Measurements from ENCODE around the gene SECTM1.

The SECTM1 gene

GRCh38 chr17:82282239-82283207 is 51.0 kb downstream of the SECTM1 start:
- Histone ChIP-seq H3K27ac (ENCODE audit: poor library complexity, severe bottlenecking) (peak overlapping the region; percentile 99), H3K4me1 (ENCODE audit: insufficient read depth, poor library complexity, severe bottlenecking) (peaks cover 55% of the 10 kb centered on the region), H3K36me3 (ENCODE audit: low read depth) (no peaks in the 10 kb centered on the region), H3K4me3 (ENCODE audit: severe bottlenecking) (no peak overlapping the region), H3K9me3 (ENCODE audit: severe bottlenecking) (no peaks in the 10 kb centered on the region), H3K27me3 (ENCODE audit: insufficient read depth, poor library complexity, severe bottlenecking) (no peaks in the 10 kb centered on the region)
- DNase-seq (ENCODE audit: low spot score) (no peak), ATAC-seq (ENCODE audit: low read depth) (peak; percentile 45)
- TF ChIP-seq, protein P1, sequence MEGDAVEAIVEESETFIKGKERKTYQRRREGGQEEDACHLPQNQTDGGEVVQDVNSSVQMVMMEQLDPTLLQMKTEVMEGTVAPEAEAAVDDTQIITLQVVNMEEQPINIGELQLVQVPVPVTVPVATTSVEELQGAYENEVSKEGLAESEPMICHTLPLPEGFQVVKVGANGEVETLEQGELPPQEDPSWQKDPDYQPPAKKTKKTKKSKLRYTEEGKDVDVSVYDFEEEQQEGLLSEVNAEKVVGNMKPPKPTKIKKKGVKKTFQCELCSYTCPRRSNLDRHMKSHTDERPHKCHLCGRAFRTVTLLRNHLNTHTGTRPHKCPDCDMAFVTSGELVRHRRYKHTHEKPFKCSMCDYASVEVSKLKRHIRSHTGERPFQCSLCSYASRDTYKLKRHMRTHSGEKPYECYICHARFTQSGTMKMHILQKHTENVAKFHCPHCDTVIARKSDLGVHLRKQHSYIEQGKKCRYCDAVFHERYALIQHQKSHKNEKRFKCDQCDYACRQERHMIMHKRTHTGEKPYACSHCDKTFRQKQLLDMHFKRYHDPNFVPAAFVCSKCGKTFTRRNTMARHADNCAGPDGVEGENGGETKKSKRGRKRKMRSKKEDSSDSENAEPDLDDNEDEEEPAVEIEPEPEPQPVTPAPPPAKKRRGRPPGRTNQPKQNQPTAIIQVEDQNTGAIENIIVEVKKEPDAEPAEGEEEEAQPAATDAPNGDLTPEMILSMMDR (IDR thresholded peaks at IDR 0.05; ENCODE audit: poor library complexity, severe bottlenecking) = no peak

DNA sequence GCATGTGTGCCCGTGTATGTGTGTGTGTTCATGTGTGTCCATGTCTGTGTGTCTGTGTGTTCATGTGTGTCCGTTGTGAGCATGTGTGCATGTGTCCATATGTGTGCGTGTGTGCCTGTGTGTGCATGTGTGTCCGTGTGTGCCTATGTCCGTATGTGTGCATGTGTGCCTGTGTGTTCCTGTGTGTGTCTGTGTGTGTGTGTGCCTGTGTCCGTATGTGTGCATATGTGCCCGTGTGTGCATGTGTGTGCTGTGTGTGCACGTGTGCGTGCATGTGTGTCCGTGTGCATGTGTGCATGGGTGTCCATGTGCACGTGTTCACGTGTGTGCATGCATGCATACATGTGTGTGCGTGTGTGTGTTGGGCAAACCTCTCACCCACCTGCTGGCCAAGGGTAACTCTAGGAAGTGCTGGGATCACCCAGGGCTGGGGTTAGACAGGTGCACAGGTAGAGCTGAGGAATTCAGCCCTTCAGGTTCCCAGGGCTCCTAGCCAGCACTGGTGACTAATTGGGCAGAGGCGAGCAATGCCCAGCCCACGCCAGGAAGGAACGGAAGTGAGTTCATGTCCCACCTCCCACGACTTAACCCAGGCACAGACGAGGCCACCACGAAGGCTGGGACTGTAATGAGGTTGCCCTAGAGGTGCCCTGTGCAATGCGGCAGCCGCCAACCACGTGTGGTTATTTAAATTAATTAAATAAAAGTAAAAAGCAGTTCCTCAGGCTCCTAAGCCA is 51.9 kb downstream of the SECTM1 start:
- Histone ChIP-seq H3K27ac (ENCODE audit: poor library complexity, severe bottlenecking) (peak overlapping the region; percentile 99), H3K4me3 (ENCODE audit: severe bottlenecking) (no peak overlapping the region), H3K9me3 (ENCODE audit: severe bottlenecking) (no peaks in the 10 kb centered on the region), H3K36me3 (ENCODE audit: low read depth) (no peaks in the 10 kb centered on the region), H3K27me3 (ENCODE audit: insufficient read depth, poor library complexity, severe bottlenecking) (no peaks in the 10 kb centered on the region), H3K4me1 (ENCODE audit: insufficient read depth, poor library complexity, severe bottlenecking) (peaks cover 47% of the 10 kb centered on the region)
- peak; percentile 93 for DNase-seq (ENCODE audit: low spot score)
- TF ChIP-seq, protein P1 (IDR thresholded peaks at IDR 0.05; ENCODE audit: poor library complexity, severe bottlenecking) = no peak
- ATAC-seq (ENCODE audit: low read depth) = peak; percentile 78

GRCh38 chr17:82281076-82281475 is 52.5 kb downstream of the SECTM1 start:
- ATAC-seq (ENCODE audit: low read depth) = no peak
- H3K4me1 ChIP-seq (ENCODE audit: insufficient read depth, poor library complexity, severe bottlenecking) = peaks cover 47% of the 10 kb centered on the region
- no peak for DNase-seq (ENCODE audit: low spot score)
- H3K27ac ChIP-seq (ENCODE audit: poor library complexity, severe bottlenecking) = peak overlapping the region; percentile 99
- no peaks in the 10 kb centered on the region for H3K9me3 ChIP-seq (ENCODE audit: severe bottlenecking)
- H3K4me3 ChIP-seq (ENCODE audit: severe bottlenecking) = no peak overlapping the region
- no peaks in the 10 kb centered on the region for H3K36me3 ChIP-seq (ENCODE audit: low read depth)
- H3K27me3 ChIP-seq (ENCODE audit: insufficient read depth, poor library complexity, severe bottlenecking) = no peaks in the 10 kb centered on the region
- TF ChIP-seq, protein P1 (IDR thresholded peaks at IDR 0.05; ENCODE audit: poor library complexity, severe bottlenecking) = no peak

GRCh38 chr17:82280537-82280936 is 53.0 kb downstream of the SECTM1 start:
- H3K36me3 ChIP-seq (ENCODE audit: low read depth) = no peaks in the 10 kb centered on the region
- ATAC-seq (ENCODE audit: low read depth) = no peak
- H3K27ac ChIP-seq (ENCODE audit: poor library complexity, severe bottlenecking) = peak overlapping the region; percentile 99
- H3K9me3 ChIP-seq (ENCODE audit: severe bottlenecking) = no peaks in the 10 kb centered on the region
- peaks cover 43% of the 10 kb centered on the region for H3K4me1 ChIP-seq (ENCODE audit: insufficient read depth, poor library complexity, severe bottlenecking)
- H3K27me3 ChIP-seq (ENCODE audit: insufficient read depth, poor library complexity, severe bottlenecking) = no peaks in the 10 kb centered on the region
- TF ChIP-seq, protein P1 (IDR thresholded peaks at IDR 0.05; ENCODE audit: poor library complexity, severe bottlenecking) = no peak
- no peak for DNase-seq (ENCODE audit: low spot score)
- no peak overlapping the region for H3K4me3 ChIP-seq (ENCODE audit: severe bottlenecking)
